Measurements from ENCODE around the gene C4orf17. TPM values are rescaled to one million over a fixed set of nuclear protein-coding genes. Genes with fewer than 3 reads are reported as not detected.

Gene C4orf17
- not detected for total RNA-seq
- under 1 TPM in 4 of 8 donors, not detected in 4; 0.06 to 0.25 (median 0.15) TPM for polyA plus RNA-seq (ENCODE audit: insufficient read depth in 1 of 8, insufficient read length in 8 of 8, low replicate concordance in 1 of 8)
- long read RNA-seq, donor 1 = 0 reads
- long read RNA-seq, donor 2 = 0 reads
- long read RNA-seq, donor 3 = 0 reads
- long read RNA-seq, donor 4 = 0 reads
- long read RNA-seq, donor 5 = 0 reads
- long read RNA-seq, donor 6 = 0 reads
- long read RNA-seq, donor 7 = 0 reads
- long read RNA-seq, donor 8 = 0 reads
- long read RNA-seq, donor 9 = 0 reads
- long read RNA-seq, donor 10 = 0 reads
- long read RNA-seq, donor 11 = 0 reads

- H3K4me1 ChIP-seq (ENCODE audit: control insufficient read depth, insufficient read depth, low read length) = no peaks in the 10 kb centered on the region
- no peaks in the 10 kb centered on the region for H3K27me3 ChIP-seq (ENCODE audit: control insufficient read depth, insufficient read depth, low read length)
- H3K27ac ChIP-seq (ENCODE audit: low read length) = no peak within 1 kb of the TSS
- no peak for DNase-seq
- no peak within 1 kb of the TSS for H3K4me3 ChIP-seq (ENCODE audit: low read length)
- no peaks in the 10 kb centered on the region for H3K9me3 ChIP-seq (replicated peaks; ENCODE audit: control insufficient read depth, low read depth, low read length)
- no peaks in the 10 kb centered on the region for H3K36me3 ChIP-seq (ENCODE audit: control insufficient read depth, insufficient read depth, low read length)
- no CpG with 5 or more reads among the region's 4 CpGs for WGBS (ENCODE audit: insufficient coverage)
Measured at GRCh38 chr4:99510721-99511120, at the start of gene C4orf17. Gene C4orf17, plus strand, starts transcription at chr4:99511021. Its CDS starts 2,061 bp downstream, at chr4:99513082.

GRCh38 chr4:99461623-99462401 lies 49.0 kb upstream of the C4orf17 start:
- no peaks in the 10 kb centered on the region for H3K4me1 ChIP-seq (ENCODE audit: control insufficient read depth, insufficient read depth, low read length)
- DNase-seq = no peak
- 14% methylated on average over 1 of the region's 4 CpGs for WGBS (ENCODE audit: insufficient coverage)
- H3K4me3 ChIP-seq (ENCODE audit: low read length) = no peak overlapping the region
- H3K27ac ChIP-seq (ENCODE audit: low read length) = no peak overlapping the region
- H3K36me3 ChIP-seq (ENCODE audit: control insufficient read depth, insufficient read depth, low read length) = no peaks in the 10 kb centered on the region
- no peaks in the 10 kb centered on the region for H3K27me3 ChIP-seq (ENCODE audit: control insufficient read depth, insufficient read depth, low read length)
- H3K9me3 ChIP-seq (replicated peaks; ENCODE audit: control insufficient read depth, low read depth, low read length) = no peaks in the 10 kb centered on the region

- H3K9me3 ChIP-seq (replicated peaks; ENCODE audit: control insufficient read depth, low read depth, low read length) = no peaks in the 10 kb centered on the region
- no peak overlapping the region for H3K4me3 ChIP-seq (ENCODE audit: low read length)
- no CpG with 5 or more reads among the region's 4 CpGs for WGBS (ENCODE audit: insufficient coverage)
- H3K27me3 ChIP-seq (ENCODE audit: control insufficient read depth, insufficient read depth, low read length) = no peaks in the 10 kb centered on the region
- no peaks in the 10 kb centered on the region for H3K4me1 ChIP-seq (ENCODE audit: control insufficient read depth, insufficient read depth, low read length)
- H3K27ac ChIP-seq (ENCODE audit: low read length) = no peak overlapping the region
- peak; percentile 84 for DNase-seq
- H3K36me3 ChIP-seq (ENCODE audit: control insufficient read depth, insufficient read depth, low read length) = no peaks in the 10 kb centered on the region
Measured at GRCh38 chr4:99462875-99463464, 47.9 kb upstream of the C4orf17 start.

GRCh38 chr4:99463566-99463965 lies 47.3 kb upstream of the C4orf17 start:
- Histone ChIP-seq H3K4me1 (ENCODE audit: control insufficient read depth, insufficient read depth, low read length) (no peaks in the 10 kb centered on the region), H3K36me3 (ENCODE audit: control insufficient read depth, insufficient read depth, low read length) (no peaks in the 10 kb centered on the region), H3K27ac (ENCODE audit: low read length) (no peak overlapping the region), H3K27me3 (ENCODE audit: control insufficient read depth, insufficient read depth, low read length) (no peaks in the 10 kb centered on the region), H3K9me3 (replicated peaks; ENCODE audit: control insufficient read depth, low read depth, low read length) (no peaks in the 10 kb centered on the region), H3K4me3 (ENCODE audit: low read length) (no peak overlapping the region)
- WGBS (ENCODE audit: insufficient coverage) = 100% methylated on average over 2 of the region's 2 CpGs
- DNase-seq = no peak

GRCh38 chr4:99467887-99468286 lies 42.9 kb upstream of the C4orf17 start:
- Histone ChIP-seq H3K27me3 (ENCODE audit: control insufficient read depth, insufficient read depth, low read length) (no peaks in the 10 kb centered on the region), H3K4me3 (ENCODE audit: low read length) (no peak overlapping the region), H3K4me1 (ENCODE audit: control insufficient read depth, insufficient read depth, low read length) (no peaks in the 10 kb centered on the region), H3K27ac (ENCODE audit: low read length) (no peak overlapping the region), H3K9me3 (replicated peaks; ENCODE audit: control insufficient read depth, low read depth, low read length) (no peaks in the 10 kb centered on the region), H3K36me3 (ENCODE audit: control insufficient read depth, insufficient read depth, low read length) (no peaks in the 10 kb centered on the region)
- WGBS (ENCODE audit: insufficient coverage) = no CpG with 5 or more reads among the region's 2 CpGs
- DNase-seq = no peak

GRCh38 chr4:99468889-99469288 lies 41.9 kb upstream of the C4orf17 start:
- no peaks in the 10 kb centered on the region for H3K27me3 ChIP-seq (ENCODE audit: control insufficient read depth, insufficient read depth, low read length)
- DNase-seq = no peak
- H3K4me3 ChIP-seq (ENCODE audit: low read length) = no peak overlapping the region
- H3K9me3 ChIP-seq (replicated peaks; ENCODE audit: control insufficient read depth, low read depth, low read length) = no peaks in the 10 kb centered on the region
- H3K4me1 ChIP-seq (ENCODE audit: control insufficient read depth, insufficient read depth, low read length) = no peaks in the 10 kb centered on the region
- no peak overlapping the region for H3K27ac ChIP-seq (ENCODE audit: low read length)
- WGBS (ENCODE audit: insufficient coverage) = no CpG with 5 or more reads among the region's 1 CpG
- H3K36me3 ChIP-seq (ENCODE audit: control insufficient read depth, insufficient read depth, low read length) = no peaks in the 10 kb centered on the region

- Histone ChIP-seq H3K27me3 (ENCODE audit: control insufficient read depth, insufficient read depth, low read length) (no peaks in the 10 kb centered on the region), H3K4me3 (ENCODE audit: low read length) (no peak overlapping the region), H3K27ac (ENCODE audit: low read length) (no peak overlapping the region), H3K4me1 (ENCODE audit: control insufficient read depth, insufficient read depth, low read length) (no peaks in the 10 kb centered on the region), H3K9me3 (replicated peaks; ENCODE audit: control insufficient read depth, low read depth, low read length) (no peaks in the 10 kb centered on the region), H3K36me3 (ENCODE audit: control insufficient read depth, insufficient read depth, low read length) (no peaks in the 10 kb centered on the region)
- no peak for DNase-seq
Measured at GRCh38 chr4:99471349-99471748, 39.5 kb upstream of the C4orf17 start.

GRCh38 chr4:99471896-99472295 lies 38.9 kb upstream of the C4orf17 start:
- Histone ChIP-seq H3K36me3 (ENCODE audit: control insufficient read depth, insufficient read depth, low read length) (no peaks in the 10 kb centered on the region), H3K4me1 (ENCODE audit: control insufficient read depth, insufficient read depth, low read length) (no peaks in the 10 kb centered on the region), H3K9me3 (replicated peaks; ENCODE audit: control insufficient read depth, low read depth, low read length) (no peaks in the 10 kb centered on the region), H3K4me3 (ENCODE audit: low read length) (no peak overlapping the region), H3K27me3 (ENCODE audit: control insufficient read depth, insufficient read depth, low read length) (no peaks in the 10 kb centered on the region), H3K27ac (ENCODE audit: low read length) (no peak overlapping the region)
- WGBS (ENCODE audit: insufficient coverage) = no CpG with 5 or more reads among the region's 1 CpG
- DNase-seq = no peak

GRCh38 chr4:99473131-99473530 lies 37.7 kb upstream of the C4orf17 start:
- Histone ChIP-seq H3K27me3 (ENCODE audit: control insufficient read depth, insufficient read depth, low read length) (no peaks in the 10 kb centered on the region), H3K4me3 (ENCODE audit: low read length) (no peak overlapping the region), H3K9me3 (replicated peaks; ENCODE audit: control insufficient read depth, low read depth, low read length) (no peaks in the 10 kb centered on the region), H3K27ac (ENCODE audit: low read length) (no peak overlapping the region), H3K4me1 (ENCODE audit: control insufficient read depth, insufficient read depth, low read length) (no peaks in the 10 kb centered on the region), H3K36me3 (ENCODE audit: control insufficient read depth, insufficient read depth, low read length) (no peaks in the 10 kb centered on the region)
- no peak for DNase-seq
- WGBS (ENCODE audit: insufficient coverage) = no CpG with 5 or more reads among the region's 1 CpG

- Histone ChIP-seq H3K9me3 (replicated peaks; ENCODE audit: control insufficient read depth, low read depth, low read length) (peaks cover 23% of the 10 kb centered on the region), H3K36me3 (ENCODE audit: control insufficient read depth, insufficient read depth, low read length) (no peaks in the 10 kb centered on the region), H3K4me1 (ENCODE audit: control insufficient read depth, insufficient read depth, low read length) (no peaks in the 10 kb centered on the region), H3K27ac (ENCODE audit: low read length) (no peak overlapping the region), H3K4me3 (ENCODE audit: low read length) (no peak overlapping the region), H3K27me3 (ENCODE audit: control insufficient read depth, insufficient read depth, low read length) (no peaks in the 10 kb centered on the region)
- WGBS (ENCODE audit: insufficient coverage) = no CpG with 5 or more reads among the region's 1 CpG
- no peak for DNase-seq
Measured at GRCh38 chr4:99483636-99484035, 27.2 kb upstream of the C4orf17 start.
